ENCODE results near the gene ADGRL1.

Gene ADGRL1

DNA sequence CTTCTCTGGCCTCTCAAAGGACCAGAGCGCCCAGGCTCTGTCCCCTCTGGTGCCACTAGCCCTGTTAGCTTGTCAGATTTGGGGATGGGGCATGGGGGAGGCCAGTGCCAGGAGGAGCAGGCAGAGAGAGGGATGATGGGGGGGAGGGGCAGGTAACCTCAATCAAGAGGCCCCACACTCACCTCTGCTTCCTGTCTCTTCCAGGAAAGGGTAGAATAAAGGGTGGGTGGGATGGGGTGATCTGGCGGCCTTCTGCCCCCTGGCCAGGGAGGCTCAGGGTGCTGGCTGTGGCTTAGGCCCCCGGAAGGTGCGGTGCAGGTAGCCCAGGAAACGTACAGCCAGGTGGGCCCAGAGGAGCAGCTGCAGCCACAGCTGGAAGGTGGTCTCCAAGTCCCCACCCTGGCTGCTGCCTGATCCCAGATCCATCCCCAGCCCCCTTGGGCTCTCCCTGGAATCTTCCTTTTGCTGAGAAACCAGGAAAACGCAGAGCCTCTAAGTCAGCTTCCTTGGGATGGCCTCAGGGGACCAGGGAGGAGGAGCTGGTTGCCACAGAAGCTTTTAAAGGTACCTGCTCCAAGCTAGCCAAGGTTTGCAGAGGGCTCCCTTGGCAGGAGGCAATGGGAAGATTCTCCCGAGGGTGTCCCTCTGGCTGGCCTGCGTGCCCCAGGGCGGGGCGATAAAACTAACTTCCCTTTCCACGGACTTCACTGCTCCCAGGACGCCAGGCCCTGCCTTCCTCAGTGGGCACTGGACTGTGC, 93.7 kb downstream of the ADGRL1 start:
- no peak for DNase-seq (ENCODE audit: low spot score)

DNA sequence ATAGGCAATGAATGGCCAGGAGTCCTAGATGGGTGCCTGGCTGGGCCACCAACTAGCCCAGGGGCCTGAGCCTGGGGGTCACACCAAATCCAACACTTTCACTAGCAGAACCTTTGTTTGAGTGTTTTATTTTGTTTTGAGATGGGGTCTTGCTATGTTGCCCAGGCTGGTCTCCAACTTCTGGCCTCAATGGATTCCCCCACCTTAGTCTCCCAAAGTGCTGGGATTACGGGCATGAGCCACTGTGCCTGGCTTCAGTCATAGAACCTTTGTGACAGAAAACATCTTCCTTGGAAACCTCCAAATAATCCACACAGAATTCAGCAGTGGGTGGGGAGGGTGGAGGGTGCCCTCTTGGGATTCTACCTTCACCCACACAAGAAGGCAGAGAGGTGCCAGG, 94.5 kb downstream of the ADGRL1 start:
- DNase-seq (ENCODE audit: low spot score) = no peak

DNA sequence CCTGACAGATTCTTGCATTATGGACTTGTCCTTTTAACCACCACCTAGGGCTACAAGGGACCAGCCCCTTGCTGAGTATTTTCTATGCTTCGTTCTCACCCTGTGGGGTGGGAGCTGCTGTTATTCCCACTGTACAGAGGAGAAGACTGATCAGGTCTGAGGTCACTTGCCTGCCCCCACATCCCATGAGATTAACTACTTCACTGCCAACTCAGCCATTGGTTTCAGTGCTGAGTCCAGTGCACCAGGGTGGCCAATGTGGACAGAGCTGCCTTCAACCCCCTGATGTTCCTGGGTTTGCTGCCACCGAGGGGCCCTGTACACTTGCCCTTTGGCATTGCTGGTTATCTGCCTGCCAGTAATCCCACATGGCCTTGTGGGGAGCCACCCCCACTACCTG, 95.3 kb downstream of the ADGRL1 start:
- no peak for DNase-seq (ENCODE audit: low spot score)

DNA sequence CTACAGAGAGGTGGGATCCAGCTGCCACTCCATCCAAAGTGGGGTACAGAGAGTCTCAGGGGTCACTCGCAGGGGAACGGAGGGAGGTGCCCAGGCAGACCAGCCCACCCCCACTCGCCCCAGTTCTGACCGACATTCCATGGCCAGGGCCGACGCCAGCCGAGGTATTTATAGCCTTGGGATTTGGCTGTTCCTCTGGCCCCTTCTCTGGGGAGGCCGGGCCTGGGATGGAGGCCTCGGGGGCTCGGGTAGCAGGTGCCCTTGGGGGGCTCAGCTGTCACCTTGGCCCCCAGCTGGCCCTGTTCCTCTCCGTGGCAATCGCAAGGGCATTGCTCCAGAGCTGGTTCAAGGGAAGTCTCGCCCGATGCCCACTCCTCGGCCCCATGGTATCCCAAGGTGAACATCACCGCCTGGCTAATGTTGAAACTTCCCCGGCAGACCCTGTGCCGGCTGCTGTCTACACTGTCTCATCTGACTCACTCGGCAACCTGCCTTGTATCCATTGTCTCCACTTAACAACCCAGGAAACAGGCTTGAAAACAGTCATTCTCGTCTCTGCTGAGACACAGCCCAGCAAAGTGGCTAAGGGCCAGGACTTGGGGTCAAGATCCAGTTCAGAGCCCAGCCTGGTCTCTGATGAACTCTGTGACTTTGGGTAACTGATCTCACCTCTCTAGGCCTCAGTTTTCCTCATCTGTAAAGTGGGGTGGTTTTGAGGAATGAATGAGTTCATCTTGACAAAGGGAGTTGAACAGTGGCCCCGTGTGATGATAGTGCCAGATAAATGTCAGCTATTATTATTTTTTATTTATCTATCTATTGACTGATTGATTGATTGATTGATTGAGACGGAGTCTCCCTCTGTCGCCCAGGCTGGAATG, 98.1 kb downstream of the ADGRL1 start:
- DNase-seq (ENCODE audit: low spot score) = no peak

DNA sequence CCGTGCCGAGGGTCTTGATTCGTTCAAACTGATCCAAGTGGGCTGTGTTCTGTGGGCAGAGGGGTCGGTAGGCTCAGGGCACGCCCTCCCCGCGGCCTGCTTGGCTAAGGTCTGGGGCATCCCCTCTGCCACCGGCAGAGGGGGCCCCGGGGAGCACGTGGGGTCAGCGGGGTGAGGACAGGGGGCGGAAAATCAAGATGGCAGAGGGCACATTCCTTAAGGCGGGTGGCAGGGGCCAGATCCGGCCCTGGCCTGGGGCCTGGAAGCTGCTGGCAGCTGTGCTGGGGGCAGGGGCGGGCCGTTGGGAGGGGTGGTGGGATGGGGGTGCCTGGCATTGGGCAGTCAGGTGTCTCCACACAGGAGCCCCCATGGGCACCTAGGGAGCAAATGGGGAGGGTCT, 99.1 kb downstream of the ADGRL1 start:
- no peak for DNase-seq (ENCODE audit: low spot score)

DNA sequence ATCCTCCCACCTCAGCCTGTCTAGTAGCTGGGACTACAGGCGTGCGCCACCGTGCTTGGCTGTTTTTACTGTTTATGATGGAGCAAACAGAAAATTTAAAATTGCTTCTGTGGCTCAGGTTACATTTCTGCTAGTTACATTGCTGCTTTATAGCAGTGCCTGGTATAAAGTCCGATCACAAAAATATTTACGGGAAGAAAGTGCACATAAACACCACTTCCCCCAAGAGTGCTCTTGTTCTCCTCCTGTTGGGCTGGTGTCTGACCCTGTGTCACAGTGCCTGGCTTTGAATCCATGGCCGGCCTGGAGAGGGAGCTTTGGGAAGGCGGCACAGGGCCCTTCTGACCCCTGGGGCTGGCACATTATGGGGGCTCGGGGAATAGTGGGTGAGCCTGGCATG, 100.3 kb downstream of the ADGRL1 start:
- DNase-seq (ENCODE audit: low spot score) = no peak

DNA sequence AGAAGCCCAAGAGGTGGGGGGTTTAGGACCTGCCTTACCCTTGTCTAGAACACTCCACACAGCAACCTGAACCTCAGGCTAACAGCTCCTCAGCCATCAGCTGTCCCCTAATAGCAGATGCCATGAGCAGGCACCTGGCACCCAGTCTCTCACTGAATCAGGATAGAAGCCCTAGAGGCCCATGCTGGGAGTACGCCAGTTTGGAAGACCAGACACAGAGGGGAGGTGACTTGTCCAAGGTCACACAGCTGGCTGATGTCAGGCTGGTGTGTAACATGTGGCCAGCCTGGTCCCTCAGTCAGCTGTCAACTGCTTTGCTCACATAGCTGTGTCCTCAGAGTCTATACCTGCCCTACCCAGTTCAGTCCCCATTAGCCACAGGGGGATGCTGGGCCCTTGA, 102.7 kb downstream of the ADGRL1 start:
- DNase-seq (ENCODE audit: low spot score) = no peak

DNA sequence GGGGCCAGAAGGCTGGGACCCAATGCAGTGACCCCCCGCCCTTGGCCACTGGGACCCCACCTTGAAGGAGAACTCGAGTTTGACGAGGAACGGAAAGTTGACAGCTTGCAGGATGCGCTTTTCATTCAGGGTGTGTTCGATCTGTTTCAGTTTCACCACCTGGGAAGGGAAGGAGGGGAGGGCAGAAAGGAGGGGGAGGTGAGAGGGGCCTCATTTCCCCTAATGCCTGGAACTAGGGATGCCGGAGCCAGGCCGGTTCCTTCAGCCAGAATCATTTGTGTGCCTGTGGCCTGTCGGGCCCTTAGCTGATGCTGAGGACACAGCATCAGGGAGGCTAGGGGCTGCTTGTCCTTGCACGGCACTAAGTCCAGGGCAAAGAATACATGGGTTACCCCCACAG, 103.2 kb downstream of the ADGRL1 start:
- no peak for DNase-seq (ENCODE audit: low spot score)

DNA sequence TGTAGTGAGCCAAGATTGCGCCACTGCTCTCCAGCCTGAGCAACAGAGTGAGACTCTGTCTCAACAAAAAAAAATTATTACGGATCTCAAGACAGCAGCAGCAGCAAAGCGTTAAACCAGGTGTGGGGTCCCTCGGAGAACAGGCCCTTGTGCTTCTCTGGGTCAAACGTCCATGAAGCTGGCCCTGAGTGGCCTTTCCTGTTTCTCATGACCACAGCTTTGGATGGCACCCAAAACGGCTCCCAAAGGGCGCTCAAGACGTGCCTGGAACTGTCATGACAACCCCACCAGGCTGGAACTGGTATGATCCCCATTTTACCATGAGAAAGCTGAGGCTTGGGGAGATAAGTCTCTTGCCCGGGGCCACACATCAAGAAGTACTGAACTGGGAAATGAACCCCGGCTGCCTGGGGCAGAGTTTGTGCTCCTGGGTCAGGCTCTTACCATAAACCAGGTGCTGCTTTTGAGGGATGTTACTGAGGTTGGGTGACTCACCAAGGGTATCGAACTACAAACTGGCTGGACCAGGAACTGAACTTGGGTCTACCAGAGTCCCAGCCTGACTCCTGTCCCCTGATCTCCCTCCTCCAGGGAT, 103.8 kb downstream of the ADGRL1 start:
- no peak for DNase-seq (ENCODE audit: low spot score)

DNA sequence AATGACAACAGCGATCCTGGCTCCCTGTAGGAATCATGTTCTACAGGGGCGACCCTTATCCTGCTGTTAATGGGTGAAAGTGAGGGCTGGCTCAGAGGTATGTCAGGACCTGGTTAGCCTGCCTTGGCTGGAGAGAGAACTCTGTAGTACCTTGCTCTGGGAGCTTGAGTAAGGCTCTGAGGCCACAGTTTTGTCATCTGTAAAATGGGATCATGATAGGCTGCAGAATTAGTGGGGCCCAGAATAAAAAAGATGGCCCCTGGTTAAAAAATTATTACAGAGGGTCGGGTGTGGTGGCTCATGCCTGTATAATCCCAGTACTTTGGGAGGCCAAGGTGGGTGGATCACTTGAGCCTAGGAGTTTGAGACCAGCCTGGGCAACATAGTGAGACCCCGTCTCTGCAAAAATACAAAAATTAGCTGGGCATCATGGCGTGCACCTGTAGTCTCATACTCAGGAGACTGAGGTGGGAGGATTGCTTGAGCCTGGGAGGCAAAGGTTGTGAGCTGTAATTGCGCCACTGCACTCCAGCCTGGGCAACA, 104.9 kb downstream of the ADGRL1 start:
- no peak for DNase-seq (ENCODE audit: low spot score)
